ENCODE data around the gene CASP1. TPM values are rescaled to one million over a fixed set of nuclear protein-coding genes. Genes with fewer than 3 reads are reported as not detected.
"Not testable (repeated sequence)": the region's sequence is repeated elsewhere in the genome, so short reads cannot be mapped to it uniquely, and the experiment has no call there.

CASP1 gene
- total and polyA plus RNA-seq, 2 donors (not counting 3 experiments of a cell fraction or from before 2014, with no cell fraction given): 1.8 to 12.4 TPM

DNA sequence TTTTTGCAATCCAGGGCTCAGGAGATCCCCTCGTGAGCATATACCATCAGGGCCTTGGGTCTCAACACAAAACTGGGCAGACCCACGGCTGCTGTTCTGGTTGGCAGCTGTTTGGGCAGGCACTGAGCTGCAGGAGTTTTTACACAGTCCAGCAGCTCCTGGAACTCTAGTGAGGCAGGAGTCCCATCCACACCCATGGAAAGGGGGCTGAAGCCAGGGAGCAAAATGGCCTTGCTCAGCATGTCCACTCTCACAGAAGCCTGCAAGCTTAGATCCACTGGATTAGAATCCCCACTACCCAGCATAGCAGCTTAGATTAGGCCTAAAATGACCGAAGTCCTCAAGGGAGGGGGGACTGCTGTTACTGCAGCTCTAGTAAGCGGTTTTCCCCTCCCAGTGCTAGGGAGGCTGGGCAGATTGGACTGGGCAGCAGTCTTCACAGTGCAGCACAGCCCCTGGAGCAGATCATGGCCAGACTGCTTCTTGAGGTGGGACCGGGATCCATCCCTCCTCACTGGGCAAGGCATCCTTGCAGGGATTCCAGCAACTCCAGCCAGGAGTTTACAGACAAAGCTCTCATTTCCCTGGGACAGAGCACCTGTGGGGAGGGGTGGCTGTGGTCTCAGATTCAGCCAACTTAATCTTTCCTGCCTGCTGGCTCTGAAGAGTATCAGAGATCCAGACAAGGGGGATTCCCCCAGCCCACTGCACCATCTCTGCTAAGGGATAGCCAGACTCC is 46.6 kb upstream of the CASP1 start:
- no TSS peak for BruUV-seq (replicated peaks)
- Histone ChIP-seq H3K9me1 (replicated peaks; ENCODE audit: control insufficient read depth, extremely low read depth, insufficient read depth, low read length) (no peaks in the 10 kb centered on the region), H3K4me1 (ENCODE audit: control insufficient read depth, extremely low read depth, insufficient read depth, low read length) (peaks cover 6% of the 10 kb centered on the region), H3K27me3 (ENCODE audit: control insufficient read depth in 2 of 2, insufficient read depth in 2 of 2, low read length in 2 of 2) (no peaks in the 10 kb centered on the region), H3K27ac (ENCODE audit: insufficient read depth, low read depth, low read length) (no peak overlapping the region), H3K9ac (replicated peaks; ENCODE audit: extremely low read depth, insufficient read depth, low read length) (no peak overlapping the region), H3K4me2 (ENCODE audit: insufficient read depth, low read length) (no peak overlapping the region), H4K20me1 (replicated peaks; ENCODE audit: control insufficient read depth, extremely low read depth, insufficient read depth, low read length) (no peaks in the 10 kb centered on the region), H3K36me3 (ENCODE audit: control insufficient read depth in 2 of 2, extremely low read depth in 1 of 2, insufficient read depth in 2 of 2, low read length in 2 of 2) (no peaks in the 10 kb centered on the region), H3K79me2 (ENCODE audit: control insufficient read depth, insufficient read depth, low read length) (no peaks in the 10 kb centered on the region), H2AFZ (ENCODE audit: low read depth, low read length) (no peak overlapping the region), H3K9me3 (replicated peaks; ENCODE audit: control insufficient read depth, insufficient read depth, low read length) (no peaks in the 10 kb centered on the region), H3K4me3 (replicated peaks in 1 of 3; ENCODE audit: insufficient read depth in 1 of 3, low read depth in 1 of 3, low read length in 3 of 3) (no peak overlapping the region)
- intact Hi-C loops (cut with micrococcal nuclease) (no loop called here), dilution Hi-C loops (cut with MboI; ENCODE audit: extremely low pct_ligation_motif_present, low sequenced_read_pairs) (no loop called here)
- CTCF ChIA-PET: no interaction called here
- no peak for DNase-seq (ENCODE audit: low read depth, low spot score)
- POLR2A ChIA-PET: no interaction called here
- TF ChIP-seq EZH2 (IDR thresholded peaks at IDR 0.05; ENCODE audit: borderline replicate concordance, low read depth, low read length, severe bottlenecking): no peak
- no peak for TF ChIP-seq JUN (IDR thresholded peaks at IDR 0.05; ENCODE audit: borderline replicate concordance, insufficient read depth, insufficient read length, low read depth)
- TF ChIP-seq FOS (IDR thresholded peaks at IDR 0.05; ENCODE audit: borderline replicate concordance, insufficient read depth, low read length): no peak
- TF ChIP-seq POLR2AphosphoS5 (IDR thresholded peaks at IDR 0.05; ENCODE audit: insufficient read depth, low read depth, low read length): no peak
- no peak for TF ChIP-seq MYC (IDR thresholded peaks at IDR 0.05; ENCODE audit: low read depth, low read length)
- no peak for TF ChIP-seq GATA2 (IDR thresholded peaks at IDR 0.05; ENCODE audit: insufficient read depth, insufficient read length, low read depth, low read length)
- no peak for TF ChIP-seq POLR2A (IDR thresholded peaks at IDR 0.05; ENCODE audit: low read depth, low read length)
- TF ChIP-seq, protein P1, sequence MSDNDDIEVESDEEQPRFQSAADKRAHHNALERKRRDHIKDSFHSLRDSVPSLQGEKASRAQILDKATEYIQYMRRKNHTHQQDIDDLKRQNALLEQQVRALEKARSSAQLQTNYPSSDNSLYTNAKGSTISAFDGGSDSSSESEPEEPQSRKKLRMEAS (IDR thresholded peaks at IDR 0.05; ENCODE audit: insufficient read depth, insufficient read length): no peak
- TF ChIP-seq, protein P2, sequence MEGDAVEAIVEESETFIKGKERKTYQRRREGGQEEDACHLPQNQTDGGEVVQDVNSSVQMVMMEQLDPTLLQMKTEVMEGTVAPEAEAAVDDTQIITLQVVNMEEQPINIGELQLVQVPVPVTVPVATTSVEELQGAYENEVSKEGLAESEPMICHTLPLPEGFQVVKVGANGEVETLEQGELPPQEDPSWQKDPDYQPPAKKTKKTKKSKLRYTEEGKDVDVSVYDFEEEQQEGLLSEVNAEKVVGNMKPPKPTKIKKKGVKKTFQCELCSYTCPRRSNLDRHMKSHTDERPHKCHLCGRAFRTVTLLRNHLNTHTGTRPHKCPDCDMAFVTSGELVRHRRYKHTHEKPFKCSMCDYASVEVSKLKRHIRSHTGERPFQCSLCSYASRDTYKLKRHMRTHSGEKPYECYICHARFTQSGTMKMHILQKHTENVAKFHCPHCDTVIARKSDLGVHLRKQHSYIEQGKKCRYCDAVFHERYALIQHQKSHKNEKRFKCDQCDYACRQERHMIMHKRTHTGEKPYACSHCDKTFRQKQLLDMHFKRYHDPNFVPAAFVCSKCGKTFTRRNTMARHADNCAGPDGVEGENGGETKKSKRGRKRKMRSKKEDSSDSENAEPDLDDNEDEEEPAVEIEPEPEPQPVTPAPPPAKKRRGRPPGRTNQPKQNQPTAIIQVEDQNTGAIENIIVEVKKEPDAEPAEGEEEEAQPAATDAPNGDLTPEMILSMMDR (IDR thresholded peaks at IDR 0.05; ENCODE audit: extremely low read depth in 1 of 2, insufficient read depth in 1 of 2, low read depth in 1 of 2, low read length in 2 of 2): no peak
- FAIRE-seq: no peak

DNA sequence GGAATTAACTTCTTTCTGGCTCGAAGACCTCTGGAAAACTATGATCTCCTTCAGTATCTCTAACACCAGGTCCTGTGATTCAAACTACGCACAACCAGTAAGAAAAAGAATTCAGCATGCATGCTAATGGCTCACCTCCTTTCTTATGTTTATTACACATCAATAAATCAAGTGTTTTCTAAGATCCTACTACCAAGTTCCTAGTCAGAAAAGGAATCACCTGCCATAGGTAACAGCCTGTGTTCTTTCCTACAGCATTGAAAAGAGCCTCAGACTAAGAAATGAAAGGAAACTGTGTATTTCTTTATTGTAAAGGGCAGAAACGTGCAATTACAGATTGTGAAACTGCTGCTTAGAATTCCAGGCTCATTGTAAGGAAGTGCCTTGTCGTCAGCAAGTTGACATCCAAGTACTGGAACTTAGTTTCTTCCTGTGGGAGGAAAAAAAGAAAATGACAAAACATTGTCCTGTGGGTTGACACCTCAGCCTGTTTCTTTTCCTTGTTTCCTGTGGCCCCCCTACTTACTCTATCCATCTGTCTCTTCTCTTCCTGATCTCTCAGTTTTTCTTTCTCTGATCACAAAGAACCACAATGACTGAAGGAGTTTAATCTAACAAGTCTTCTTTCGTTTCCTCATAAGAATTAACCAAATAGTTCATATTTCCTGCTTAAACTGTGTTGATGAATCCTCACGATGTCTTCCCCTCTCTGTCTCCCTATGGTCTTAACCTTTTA is 45.4 kb upstream of the CASP1 start:
- H3K4me2 ChIP-seq (ENCODE audit: insufficient read depth, low read length): peak overlapping the region; percentile 55

More for the DNA sequence above, 45.4 kb upstream of the CASP1 start:
- H3K4me3 ChIP-seq (replicated peaks in 1 of 3; ENCODE audit: insufficient read depth in 1 of 3, low read depth in 1 of 3, low read length in 3 of 3); H3K27me3 ChIP-seq (ENCODE audit: control insufficient read depth in 2 of 2, insufficient read depth in 2 of 2, low read length in 2 of 2); H3K79me2 ChIP-seq (ENCODE audit: control insufficient read depth, insufficient read depth, low read length); intact Hi-C loops (cut with micrococcal nuclease); H3K9me3 ChIP-seq (replicated peaks; ENCODE audit: control insufficient read depth, insufficient read depth, low read length); H3K9ac ChIP-seq (replicated peaks; ENCODE audit: extremely low read depth, insufficient read depth, low read length); POLR2A ChIA-PET; H3K36me3 ChIP-seq (ENCODE audit: control insufficient read depth in 2 of 2, extremely low read depth in 1 of 2, insufficient read depth in 2 of 2, low read length in 2 of 2); H3K4me1 ChIP-seq (ENCODE audit: control insufficient read depth, extremely low read depth, insufficient read depth, low read length); H3K9me1 ChIP-seq (replicated peaks; ENCODE audit: control insufficient read depth, extremely low read depth, insufficient read depth, low read length); H4K20me1 ChIP-seq (replicated peaks; ENCODE audit: control insufficient read depth, extremely low read depth, insufficient read depth, low read length); CTCF ChIA-PET; dilution Hi-C loops (cut with MboI; ENCODE audit: extremely low pct_ligation_motif_present, low sequenced_read_pairs); BruUV-seq (replicated peaks): not testable (repeated sequence)
- FAIRE-seq: peak; percentile 91
- peak overlapping the region; percentile 89 for H2AFZ ChIP-seq (ENCODE audit: low read depth, low read length)
- peak; percentile 15 for DNase-seq (ENCODE audit: low read depth, low spot score)
- peak overlapping the region; percentile 7 for H3K27ac ChIP-seq (ENCODE audit: insufficient read depth, low read depth, low read length)

Measured in endothelial cell of umbilical vein (primary cell).